HuH-7 (cell line): ENCODE results near the gene CAMK1D.
"Not testable (repeated sequence)": the region's sequence is repeated elsewhere in the genome, so short reads cannot be mapped to it uniquely, and the experiment has no call there.

ENCODE experiments used
- DNase-seq: peaks from one replicate; pipeline ENCODE4 v3.0.0; 2011; ENCODE audit warnings: low spot score

The CAMK1D gene

DNA sequence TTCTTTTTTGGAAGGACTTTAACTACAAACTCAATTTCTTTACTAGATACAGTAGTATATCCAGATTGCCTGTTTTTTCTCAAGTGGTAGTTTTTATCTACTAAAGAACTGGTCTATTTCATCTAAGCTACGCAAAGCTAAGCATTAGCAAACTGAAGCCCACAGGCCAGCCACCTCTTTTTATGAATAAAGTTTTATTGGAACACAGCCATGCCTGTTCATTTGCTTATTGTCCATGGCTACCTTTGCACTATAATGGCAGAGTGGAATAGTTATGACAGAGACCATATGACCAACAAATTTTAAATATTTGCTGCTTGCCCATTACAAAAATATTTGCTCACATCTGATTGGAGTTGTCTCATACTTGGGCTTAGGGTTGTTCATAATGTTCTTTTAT, 168.7 kb downstream of the CAMK1D start:
- no peak for DNase-seq

DNA sequence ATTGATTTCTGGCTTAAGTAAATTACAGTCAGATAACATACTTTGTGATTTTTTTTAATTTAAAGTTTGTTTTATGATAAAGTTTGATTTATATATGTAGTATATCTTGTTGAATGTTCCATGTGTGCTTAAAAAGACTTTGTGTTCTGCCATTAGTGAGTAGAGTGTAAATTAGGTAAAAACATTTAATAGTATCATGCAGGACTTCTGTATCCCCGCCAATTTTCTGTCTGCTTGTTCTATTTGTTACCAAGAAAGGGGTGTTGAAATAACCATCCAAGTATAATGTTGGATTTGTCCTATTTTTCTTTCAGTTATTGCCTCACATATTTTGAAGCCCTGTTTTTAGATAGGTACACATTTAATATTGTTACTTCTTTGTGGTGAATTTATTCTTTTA, 172.1 kb downstream of the CAMK1D start:
- no peak for DNase-seq

DNA sequence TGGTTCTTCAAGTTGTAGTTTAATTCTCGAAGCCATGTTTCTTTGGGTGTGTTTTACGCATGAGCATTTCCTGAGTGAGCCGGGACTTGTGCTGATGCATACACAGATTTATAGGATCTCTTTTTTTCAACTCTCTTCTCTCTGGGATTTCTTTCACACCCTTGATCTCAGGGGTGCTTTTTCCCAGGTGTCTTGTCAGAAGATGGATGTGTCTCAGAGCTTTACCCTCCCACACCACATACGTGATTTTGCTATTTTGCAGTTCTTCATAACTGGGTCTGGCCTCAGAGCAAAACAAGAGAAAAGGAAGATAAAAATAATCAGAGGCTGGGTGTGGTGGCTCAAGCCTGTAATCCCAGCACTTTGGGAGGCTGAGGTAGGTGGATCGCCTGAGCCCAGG, 177.0 kb downstream of the CAMK1D start:
- no peak for DNase-seq

DNA sequence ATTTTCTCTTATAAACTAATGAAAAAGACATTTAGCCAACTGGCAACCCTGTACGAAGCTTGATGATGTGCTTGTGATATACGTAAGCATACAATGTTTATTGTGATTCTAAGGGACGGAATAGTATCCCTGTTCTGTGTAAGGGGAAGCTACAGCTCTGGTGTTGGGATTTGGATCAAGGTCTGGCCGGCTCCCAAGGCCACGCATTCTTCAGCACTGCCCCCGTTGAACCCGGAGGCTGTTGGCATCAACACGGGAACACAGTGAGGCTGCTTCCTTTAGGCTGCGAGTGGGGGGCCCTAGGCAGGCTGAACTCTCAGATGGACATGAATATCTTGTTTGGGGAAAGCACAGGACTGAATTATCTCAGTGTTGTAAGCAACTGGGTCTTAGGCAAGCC, 180.6 kb downstream of the CAMK1D start:
- no peak for DNase-seq

DNA sequence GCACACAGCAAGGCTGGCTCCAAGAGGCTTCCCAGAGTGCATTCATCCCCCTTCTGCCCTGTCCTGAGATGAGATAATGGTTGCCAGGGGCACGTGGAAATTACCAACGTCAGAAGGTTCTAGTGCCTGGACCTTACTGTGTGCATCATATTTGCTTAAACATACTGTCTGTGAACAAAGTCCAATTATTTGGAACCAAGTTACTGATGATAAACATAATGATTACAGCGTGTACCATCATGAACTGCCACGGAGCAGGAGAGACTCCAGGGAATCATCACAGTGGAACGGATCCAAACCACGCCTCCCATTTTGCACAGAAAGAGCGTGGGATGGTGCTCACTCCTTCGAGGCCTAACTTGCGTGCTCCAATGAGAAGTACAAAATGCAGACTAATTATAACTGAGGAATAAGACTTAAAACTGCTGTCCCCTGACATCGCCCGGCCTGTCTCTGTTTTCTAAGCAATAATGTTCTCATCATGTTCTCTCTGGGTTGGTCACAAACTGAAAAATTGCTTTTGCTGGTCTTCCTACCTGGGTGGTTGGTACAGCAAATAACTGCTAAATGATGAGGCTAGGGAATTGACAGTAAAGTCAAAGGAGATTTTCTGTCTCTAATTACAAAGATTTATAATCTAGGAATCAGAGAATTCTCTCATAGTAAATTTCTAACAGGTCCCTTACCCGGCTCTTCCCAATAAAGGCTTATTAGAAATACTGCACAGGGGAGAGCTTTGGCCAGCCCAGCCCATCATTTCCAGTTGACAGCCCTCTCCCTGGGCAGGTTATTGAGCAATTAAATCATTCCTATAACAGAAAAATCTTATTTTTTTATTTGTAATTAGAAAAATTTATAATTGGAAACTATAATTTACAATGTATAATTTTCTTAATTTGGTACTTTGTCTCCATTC, 182.2 kb downstream of the CAMK1D start:
- DNase-seq, result no peak

DNA sequence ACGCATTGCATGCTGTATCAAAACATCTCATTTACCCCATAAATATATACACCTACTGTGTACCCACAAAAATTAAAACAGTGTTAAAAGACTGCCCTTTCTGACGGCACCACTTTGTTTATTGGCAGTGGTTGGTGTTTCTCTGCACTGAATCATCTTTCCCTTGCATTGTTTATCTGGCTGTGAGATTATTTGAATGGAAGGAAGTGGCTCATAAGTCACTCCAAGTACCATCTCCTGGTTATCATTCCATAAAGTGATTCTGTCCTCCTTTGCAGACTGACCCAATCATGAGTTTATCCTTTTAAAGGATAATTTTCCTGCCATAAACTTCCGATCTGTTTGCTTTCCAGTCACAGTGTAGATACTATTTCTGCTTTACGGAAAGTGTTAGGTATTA, 183.8 kb downstream of the CAMK1D start:
- no peak for DNase-seq

DNA sequence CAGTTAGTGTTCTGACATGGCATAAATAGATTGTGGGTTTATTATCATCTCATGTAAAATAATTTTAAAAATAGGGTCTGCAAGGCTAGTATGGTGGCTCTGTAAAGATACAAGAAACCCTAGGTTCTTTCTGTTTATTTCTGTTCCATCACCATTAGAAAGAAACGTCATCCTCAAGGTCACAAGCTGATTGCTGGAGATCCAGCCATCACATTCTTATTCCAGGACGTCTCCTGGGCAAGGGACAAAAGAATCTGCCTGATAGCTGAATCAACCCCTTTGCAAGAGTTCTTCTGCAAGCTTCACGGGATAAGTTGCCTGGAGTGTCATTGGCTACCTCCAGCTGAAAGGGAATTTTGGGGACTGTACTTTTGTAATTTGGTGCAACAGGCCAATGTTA, 184.4 kb downstream of the CAMK1D start:
- DNase-seq, result no peak

DNA sequence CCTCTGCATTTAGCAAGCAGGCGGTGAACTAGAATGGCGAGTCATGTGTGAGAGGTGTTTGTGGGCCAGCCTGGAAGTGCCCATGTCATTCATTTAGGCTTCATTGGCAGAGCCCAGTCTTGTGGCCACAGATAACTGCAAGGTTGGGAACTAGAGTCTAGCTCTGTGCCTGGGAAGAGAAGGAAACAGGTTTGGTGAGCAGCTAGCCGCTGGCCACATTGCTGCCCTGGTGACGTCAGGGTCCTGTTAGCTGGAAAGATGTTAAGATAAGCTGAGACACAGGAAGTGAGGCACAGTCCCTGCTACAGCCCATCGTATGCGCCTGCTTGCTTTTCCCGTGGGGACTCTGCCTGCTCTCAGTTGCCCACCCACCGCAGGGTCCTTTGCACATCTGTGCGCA, 185.5 kb downstream of the CAMK1D start:
- no peak for DNase-seq

DNA sequence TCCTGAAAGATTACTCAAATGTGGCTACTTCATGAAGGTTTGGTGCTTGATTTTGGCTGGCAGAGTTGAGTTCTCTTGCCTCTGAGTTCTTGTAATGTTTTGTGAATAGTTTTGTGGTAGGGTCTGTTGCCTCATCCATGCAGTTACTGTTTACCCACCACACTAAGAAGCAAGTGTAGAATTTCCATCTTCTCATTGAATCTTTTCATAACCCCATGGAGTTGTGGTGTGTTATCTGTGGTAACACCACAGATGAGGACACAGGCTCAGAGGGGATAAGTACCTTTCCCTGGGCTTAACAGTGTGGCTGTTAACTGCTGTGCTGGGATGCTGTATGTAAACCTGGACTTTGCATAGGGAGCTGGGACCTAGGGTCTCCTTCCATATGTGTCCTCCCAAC, 186.3 kb downstream of the CAMK1D start:
- DNase-seq, result no peak

DNA sequence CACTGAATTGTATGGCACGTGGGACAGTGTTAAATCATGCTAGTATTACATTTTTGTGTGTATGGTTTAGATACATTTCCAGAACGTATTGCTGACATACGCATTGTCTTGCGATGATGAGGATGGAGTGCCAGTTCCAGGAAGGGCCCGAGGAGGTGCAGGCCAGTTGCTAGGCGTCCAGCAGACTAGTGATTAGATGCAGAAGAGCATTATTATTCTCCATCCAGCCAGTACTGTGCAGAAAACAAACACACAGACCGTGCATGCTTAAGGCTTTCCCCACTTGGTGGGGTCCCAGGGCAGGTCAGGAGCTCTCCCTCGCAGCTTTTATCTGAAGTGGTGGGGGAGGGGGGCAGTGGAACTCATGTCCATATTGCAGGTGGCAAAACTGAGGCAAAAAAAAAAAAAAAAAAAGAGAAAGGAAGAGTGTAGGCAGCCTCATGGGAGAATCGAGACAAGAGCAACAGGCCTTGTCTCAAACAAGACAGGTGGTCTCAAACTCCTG, 189.2 kb downstream of the CAMK1D start:
- no peak for DNase-seq

DNA sequence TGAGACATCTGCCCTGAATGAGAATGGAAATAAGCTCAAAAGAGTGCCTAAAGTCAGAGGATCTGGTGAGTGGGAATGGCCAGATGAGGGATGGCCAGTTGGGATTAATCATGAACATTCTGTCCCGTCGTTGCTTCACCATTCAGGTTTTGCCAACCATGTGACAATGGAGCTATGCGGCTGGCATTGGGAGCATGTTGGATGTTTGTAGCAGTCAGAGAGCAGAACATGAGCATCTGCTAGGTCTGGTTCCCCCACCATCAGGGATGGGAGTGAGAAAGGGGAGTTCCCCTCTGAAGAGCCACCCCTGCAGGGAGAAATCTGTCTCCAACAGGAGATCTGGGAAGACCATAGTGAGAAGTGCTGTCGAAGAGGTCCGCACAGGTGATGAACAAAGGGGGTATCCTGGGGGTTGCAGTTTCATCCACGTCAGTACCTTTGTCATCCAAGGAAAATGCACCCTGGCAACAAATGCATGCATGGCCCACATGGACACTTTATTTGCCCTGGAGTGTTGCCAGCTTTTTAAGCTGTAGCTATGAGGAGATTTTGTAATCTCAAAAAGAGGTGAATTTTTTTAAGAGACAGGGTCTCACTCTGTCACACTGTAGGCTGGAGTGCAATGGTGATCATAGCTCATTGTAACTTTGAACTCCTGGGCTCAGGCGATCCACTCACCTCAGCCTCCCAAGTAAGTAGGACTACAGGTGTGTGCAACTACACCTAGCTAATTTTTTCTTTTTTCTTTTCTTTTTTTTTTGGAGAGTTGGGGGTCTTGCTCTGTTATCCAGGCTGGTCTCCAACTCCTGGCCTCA, 190.2 kb downstream of the CAMK1D start:
- no peak for DNase-seq

DNA sequence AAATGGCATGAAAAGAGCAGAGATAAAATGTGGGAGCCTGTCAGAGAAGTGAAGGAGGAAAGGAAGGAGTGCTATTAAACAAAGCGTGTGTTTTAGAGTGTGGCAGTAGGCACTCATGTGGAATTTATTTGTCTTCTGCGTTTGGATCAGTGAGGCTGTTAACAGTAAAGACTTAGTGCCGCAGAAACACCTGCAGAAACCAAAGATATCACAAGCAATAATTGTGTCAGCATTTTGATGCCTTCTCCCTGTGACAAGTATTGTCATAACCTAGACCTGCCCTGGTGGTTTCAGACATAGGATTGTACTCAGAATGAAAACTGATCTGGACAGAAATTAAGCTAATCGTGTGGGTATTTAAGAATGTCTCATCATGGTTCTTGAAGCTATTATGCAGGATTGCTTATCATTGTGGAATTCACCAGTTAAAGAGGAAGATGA, 191.0 kb downstream of the CAMK1D start:
- DNase-seq, result no peak

DNA sequence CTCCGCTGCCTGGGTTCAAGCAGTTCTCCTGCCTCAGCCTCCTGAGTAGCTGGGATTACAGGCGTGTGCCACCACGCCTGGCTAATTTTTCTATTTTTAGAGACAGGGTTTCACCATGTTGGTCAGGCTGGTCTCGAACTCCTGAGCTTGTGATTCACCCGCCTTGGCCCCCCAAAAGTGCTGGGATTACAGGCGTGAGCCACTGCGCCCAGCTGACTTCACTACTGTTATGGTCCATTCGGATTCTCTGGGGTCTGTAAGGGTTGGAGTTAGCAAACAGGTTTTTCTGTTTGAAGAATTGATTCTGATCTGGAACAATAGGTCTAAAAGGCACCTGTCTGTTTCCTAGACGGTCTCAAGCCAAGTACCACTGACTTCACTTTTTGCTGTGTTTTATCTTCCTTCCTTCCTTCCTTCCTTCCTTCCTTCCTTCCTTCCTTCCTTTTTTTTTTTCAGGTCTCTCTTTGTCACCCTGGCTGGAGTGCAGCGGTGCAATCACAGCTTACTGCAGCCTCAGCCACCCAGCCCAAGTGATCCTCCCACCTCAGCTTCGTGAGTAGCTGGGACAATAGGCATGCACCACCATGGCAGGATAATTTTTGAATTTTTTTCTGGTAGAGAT, 192.2 kb downstream of the CAMK1D start:
- no peak for DNase-seq

DNA sequence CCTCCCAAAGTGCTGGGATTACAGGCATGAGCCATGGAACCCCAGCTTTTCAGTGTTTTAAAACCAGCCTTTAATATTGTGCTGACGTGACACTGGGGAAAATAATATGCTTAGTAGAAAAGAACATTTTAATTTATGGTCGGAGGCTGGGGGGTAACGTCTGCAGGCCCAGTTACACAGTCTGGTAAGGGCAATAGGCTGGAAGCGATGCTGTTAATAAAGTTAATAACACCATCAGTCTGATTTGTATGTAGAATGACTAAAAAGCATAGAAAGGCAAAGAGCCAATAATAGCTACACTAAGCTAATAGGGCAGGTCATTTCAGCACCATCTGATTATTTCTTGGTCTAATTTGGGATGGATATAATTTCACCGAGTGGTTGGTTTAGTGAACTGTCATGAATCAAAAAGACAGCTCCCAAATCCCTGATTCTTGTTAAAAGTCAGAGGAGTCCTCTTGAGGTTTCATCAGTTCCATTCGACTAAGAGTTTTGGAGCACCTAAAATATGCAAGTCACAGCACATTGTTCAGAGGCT, 192.9 kb downstream of the CAMK1D start:
- DNase-seq, result no peak

DNA sequence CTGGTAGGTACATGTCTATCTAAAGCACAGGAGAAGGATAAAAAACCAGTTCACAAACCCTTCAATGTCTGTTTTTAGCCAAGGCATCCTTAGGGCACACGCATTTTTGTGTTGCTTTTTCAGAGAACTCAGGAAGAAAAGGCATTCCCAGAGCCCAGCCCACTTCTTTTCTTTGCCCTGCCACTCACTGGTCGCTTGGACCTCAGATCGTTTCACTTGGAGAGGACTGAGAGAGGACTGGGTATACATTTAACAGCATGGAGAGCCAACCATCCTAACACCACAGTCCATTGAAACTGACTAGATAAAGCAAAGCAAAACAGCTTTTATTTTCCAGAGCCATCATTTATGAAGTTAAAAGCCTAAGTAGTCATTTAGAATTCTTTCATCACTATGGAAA, 194.2 kb downstream of the CAMK1D start:
- DNase-seq, result no peak

DNA sequence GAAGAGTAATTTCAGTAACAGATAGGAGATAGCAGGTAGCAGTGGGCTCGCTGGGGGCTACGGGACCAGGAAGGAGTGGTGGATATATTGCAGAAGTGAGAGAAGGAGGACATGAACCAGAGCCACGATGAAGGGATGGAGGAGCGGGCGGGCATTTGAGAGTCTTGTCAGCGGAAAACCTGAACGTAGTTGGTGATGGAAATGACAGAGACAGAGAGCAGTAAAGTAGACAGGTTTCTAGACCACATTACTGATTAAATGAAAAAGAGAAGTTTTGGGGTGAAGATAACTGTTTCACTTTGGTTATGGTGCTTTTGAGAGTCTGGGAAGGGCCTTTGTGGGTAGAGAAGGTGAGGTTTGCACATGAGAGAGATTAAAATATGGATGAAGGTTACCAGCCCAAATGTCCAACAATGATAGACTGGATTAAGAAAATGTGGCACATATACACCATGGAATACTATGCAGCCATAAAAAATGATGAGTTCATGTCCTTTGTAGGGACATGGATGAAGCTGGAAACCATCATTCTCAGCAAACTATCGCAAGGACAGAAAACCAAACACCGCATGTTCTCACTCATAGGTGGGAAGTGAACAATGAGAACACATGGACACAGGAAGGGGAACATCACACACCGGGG, 196.9 kb downstream of the CAMK1D start:
- not testable (repeated sequence) for DNase-seq

DNA sequence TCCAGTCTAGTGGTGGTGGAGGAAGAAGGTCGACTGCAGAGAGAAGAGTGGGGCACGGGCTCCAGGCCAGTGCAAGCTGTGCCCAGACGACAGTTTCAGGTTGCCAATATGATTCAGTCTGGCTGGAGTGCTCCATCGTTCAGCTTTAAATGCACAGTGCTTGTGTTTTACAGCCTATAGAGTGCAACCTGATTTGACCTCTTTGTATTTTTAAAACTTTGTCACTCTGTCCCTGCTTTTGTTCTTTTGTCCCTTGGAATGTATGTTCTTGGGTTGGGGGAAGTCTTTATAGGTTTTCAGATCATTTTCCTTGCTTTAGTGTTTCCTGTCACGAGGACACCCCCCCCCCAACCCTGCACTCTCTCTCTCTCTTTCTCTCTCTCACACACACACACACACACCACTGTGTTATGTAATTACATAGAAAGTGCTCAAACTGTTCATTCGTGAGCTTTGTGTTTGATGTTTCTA, 198.0 kb downstream of the CAMK1D start:
- DNase-seq, result no peak

DNA sequence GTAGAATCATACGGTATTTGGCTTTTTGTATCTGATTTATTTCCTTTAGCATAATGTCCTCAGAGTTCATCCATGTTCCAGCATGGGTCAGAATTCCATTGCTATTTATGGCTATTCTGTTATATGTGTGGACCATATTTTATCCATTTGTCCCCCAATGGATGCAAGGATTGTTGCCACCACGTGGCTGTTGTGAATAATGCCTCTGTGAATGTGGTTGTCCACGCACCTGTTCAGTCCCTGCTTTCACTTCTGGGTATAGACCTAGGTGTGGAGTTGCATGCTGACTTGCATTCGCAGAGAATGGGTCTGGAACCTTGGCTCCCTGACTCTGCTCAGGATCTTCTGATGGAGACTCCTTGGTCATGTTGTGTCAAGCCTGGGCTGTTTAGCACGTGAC, 199.9 kb downstream of the CAMK1D start:
- no peak for DNase-seq

DNA sequence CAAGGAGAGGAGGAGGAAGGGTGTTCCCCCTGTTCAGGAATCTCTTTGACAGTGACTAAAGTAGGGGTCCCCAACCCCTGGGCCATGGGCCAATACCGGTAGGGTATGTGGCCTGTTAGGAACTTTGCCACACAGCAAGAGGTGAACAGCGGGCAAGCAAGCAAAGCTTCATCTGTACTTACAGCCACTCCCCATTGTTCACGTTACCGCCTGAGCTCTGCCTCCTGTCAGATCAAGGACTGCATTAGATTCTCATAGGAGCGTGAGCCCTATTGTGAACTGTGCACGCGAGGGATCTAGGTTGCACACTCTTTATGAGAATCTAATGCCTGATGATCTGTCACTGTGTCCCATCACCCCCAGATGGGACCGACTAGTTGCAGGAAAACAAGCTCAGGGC, 201.6 kb downstream of the CAMK1D start:
- DNase-seq, result no peak

DNA sequence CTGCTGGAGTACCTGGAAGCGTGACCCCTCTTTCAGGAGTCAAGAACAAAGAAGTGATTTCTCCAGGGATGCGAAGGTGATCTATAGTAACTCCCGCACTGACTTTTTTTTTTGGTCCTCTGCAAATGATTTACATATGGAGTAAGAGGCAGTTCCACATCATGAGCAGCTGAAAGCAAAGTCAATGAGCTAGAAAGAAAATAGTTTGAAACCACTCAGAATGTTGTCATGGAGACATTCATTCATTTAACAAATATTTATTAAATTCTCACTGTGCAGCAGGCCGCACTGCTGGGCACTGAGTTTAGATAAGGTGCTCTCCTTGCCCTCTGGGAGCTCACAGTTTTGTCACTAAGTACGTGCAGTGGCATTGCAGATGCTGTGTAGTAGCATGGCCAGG, 206.7 kb downstream of the CAMK1D start:
- DNase-seq, result no peak

DNA sequence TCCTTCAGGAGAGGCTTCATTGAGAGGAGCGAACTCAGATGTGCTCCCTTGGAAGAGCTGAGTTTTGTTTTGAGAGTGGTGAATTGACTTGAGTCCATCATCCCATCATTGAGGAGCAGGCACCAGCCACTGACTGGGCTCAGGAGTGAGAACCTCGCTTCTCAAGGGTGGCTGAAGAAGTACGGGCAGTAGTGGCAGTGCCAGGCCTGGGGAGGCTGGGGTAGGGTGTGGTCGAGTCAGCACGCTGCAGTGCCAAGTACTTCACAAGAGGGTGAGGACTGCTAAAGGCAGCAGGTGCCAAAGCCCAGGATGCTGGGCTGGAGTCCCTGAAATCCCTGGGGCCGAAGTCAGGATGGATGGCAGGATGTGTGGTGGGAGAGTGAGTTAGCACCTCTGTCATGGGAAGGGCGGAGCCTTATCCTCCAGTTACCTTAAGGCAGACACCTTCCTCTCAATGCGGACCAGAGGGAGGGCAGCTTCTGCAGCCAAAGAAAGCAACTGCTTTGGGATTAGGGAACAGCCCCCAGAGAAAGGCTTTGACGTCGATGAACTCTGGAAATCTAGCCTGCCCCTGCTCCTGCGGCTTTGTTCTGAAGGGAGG, 210.3 kb downstream of the CAMK1D start:
- DNase-seq, result no peak
